HEK293 (cell line): ENCODE measurements around the gene KDM4B.
"Not testable (repeated sequence)": the region's sequence is repeated elsewhere in the genome, so short reads cannot be mapped to it uniquely, and the experiment has no call there.

Experiments
- CTCF ChIP-seq: fragments of 450-650 bp; formaldehyde crosslinking; IDR thresholded peaks from 2 replicates; pipeline ENCODE4 v1.5.1; 2016; ENCODE audit warnings: missing biosample characterization, missing genetic modification characterization
- REPIN1 ChIP-seq: fragments of 450-650 bp; formaldehyde crosslinking; IDR thresholded peaks from 2 replicates; pipeline ENCODE4 v1.5.1; 2017; ENCODE audit warnings: missing biosample characterization, missing genetic modification characterization, low read depth
- TCF7L2 ChIP-seq: IDR thresholded peaks from 2 replicates; pipeline ENCODE4 v1.6.1; 2011; ENCODE audit warnings: low read depth, mild to moderate bottlenecking, inconsistent platforms, low read length, moderate library complexity, borderline replicate concordance
- YY1 ChIP-seq: fragments of 450-650 bp; formaldehyde crosslinking; IDR thresholded peaks from 2 replicates; pipeline ENCODE4 v1.5.1; 2018; ENCODE audit warnings: missing biosample characterization, missing genetic modification characterization
- ZFP3 ChIP-seq: fragments of 450-650 bp; formaldehyde crosslinking; IDR thresholded peaks from 2 replicates; pipeline ENCODE4 v1.5.1; 2016; ENCODE audit warnings: low read depth, missing biosample characterization, missing genetic modification characterization
- ZNF449 ChIP-seq: fragments of 450-650 bp; formaldehyde crosslinking; IDR thresholded peaks from 2 replicates; pipeline ENCODE4 v1.5.1; 2017; ENCODE audit warnings: missing biosample characterization, mild to moderate bottlenecking, missing genetic modification characterization, moderate library complexity
- ZNF580 ChIP-seq: fragments of 450-650 bp; formaldehyde crosslinking; IDR thresholded peaks from 2 replicates; pipeline ENCODE4 v1.5.1; 2016; ENCODE audit warnings: missing biosample characterization, missing genetic modification characterization
- TF ChIP-seq, protein P1 (sequence below): fragments of 450-650 bp; formaldehyde crosslinking; IDR thresholded peaks from 2 replicates; pipeline ENCODE4 v1.5.1; 2016; ENCODE audit warnings: missing biosample characterization, missing genetic modification characterization

DNA sequence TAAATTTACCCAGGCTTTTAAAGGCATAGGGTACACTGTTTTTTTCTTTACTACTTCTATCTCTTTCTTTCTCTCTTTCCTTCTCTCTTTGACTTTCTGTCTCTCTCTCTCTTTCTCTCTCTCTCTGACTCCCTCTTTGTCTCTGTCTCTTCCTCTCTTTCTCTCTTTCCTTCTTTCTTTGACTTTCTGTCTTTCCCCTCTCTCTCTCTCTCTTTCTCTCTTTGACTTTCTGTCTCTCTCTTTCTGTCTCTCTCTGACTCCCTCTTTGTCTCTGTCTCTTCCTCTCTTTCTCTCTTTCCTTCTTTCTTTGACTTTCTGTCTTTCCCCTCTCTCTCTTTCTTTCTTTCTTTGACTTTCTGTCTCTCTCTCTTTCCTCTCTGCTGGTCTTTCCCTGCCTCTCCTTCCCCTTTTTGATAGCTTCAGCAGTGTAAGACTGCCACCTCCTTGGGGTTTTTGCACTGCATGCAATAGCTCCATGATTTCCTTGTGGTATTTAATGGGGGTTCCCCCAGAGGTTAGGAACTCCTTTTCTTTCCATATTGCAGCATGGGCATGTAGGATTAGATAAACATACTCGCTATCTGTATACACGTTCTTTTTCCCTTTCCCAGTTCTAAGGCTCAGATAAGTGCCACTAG lies 191.4 kb downstream of the KDM4B start:
- TF ChIP-seq CTCF (tag by site-specific recombination); TCF7L2; REPIN1 (tag by site-specific recombination); ZNF580 (tag by site-specific recombination); ZFP3 (tag by site-specific recombination); YY1 (tag by site-specific recombination); ZNF449 (tag by site-specific recombination): not testable (repeated sequence)
- TF ChIP-seq, protein P1, sequence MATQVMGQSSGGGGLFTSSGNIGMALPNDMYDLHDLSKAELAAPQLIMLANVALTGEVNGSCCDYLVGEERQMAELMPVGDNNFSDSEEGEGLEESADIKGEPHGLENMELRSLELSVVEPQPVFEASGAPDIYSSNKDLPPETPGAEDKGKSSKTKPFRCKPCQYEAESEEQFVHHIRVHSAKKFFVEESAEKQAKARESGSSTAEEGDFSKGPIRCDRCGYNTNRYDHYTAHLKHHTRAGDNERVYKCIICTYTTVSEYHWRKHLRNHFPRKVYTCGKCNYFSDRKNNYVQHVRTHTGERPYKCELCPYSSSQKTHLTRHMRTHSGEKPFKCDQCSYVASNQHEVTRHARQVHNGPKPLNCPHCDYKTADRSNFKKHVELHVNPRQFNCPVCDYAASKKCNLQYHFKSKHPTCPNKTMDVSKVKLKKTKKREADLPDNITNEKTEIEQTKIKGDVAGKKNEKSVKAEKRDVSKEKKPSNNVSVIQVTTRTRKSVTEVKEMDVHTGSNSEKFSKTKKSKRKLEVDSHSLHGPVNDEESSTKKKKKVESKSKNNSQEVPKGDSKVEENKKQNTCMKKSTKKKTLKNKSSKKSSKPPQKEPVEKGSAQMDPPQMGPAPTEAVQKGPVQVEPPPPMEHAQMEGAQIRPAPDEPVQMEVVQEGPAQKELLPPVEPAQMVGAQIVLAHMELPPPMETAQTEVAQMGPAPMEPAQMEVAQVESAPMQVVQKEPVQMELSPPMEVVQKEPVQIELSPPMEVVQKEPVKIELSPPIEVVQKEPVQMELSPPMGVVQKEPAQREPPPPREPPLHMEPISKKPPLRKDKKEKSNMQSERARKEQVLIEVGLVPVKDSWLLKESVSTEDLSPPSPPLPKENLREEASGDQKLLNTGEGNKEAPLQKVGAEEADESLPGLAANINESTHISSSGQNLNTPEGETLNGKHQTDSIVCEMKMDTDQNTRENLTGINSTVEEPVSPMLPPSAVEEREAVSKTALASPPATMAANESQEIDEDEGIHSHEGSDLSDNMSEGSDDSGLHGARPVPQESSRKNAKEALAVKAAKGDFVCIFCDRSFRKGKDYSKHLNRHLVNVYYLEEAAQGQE: not testable (repeated sequence)
